Measurements from ENCODE around the gene KIAA0513.

DNA sequence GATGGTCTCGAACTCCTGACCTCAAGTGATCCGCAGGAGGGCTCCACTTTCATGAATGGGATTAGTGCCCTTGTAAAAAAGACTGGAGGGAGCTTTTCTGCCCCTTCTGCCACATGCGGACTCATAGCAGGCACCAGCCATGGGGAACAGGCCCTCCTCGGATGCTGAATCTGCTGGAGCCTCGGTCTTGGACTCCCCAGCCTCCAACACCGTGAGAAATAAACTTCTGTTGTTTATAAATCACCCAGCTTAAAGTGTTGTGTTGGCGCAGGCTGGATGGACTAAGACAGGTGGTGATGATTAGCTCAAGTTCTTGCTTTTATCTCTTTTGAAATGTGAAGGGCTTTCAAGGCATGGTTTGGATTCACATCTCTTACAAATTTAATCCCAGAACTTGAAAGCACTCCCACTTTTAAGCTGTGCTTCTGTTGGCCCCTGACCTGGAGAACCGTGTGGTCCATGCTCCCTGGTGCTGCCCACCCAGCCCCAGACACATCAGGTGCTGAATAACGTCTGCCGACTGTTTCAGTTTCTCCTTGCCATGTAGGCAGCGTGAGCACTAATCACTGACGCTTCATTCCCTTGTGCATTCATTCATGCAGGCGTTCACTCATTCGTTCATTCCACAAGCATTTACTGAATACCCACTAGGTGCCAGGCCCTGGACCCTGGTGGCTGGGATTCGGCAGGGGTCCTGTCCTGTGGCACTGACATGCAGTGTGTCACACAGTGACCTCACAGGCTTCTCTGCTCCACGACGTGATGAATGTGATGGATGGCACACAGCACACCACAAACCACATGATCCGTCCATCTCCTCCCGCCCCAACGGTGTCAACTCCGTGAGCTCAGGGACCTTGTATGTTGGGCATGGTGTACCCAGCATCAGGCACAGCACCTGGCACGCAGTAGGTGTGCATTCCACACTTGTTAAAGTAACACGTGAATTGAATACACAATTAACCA is 75.8 kb downstream of the KIAA0513 start:
- TF ChIP-seq, protein P1, sequence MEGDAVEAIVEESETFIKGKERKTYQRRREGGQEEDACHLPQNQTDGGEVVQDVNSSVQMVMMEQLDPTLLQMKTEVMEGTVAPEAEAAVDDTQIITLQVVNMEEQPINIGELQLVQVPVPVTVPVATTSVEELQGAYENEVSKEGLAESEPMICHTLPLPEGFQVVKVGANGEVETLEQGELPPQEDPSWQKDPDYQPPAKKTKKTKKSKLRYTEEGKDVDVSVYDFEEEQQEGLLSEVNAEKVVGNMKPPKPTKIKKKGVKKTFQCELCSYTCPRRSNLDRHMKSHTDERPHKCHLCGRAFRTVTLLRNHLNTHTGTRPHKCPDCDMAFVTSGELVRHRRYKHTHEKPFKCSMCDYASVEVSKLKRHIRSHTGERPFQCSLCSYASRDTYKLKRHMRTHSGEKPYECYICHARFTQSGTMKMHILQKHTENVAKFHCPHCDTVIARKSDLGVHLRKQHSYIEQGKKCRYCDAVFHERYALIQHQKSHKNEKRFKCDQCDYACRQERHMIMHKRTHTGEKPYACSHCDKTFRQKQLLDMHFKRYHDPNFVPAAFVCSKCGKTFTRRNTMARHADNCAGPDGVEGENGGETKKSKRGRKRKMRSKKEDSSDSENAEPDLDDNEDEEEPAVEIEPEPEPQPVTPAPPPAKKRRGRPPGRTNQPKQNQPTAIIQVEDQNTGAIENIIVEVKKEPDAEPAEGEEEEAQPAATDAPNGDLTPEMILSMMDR (optimal IDR thresholded peaks at IDR 0.05 in 1 of 3, IDR thresholded peaks at IDR 0.05 in 1 of 3, conservative IDR thresholded peaks at IDR 0.05 in 1 of 3; ENCODE audit: extremely low read depth in 1 of 3, insufficient read depth in 2 of 3, low read length in 3 of 3): no peak
- TF ChIP-seq EZH2 (IDR thresholded peaks at IDR 0.05; ENCODE audit: low read length): no peak
